Activated T-cell treated with anti-CD3 and anti-CD28 coated beads, Interleukin-2, amount 50 U/mL, for 48 hours (primary cell): ENCODE measurements around the gene ZMYND15.
"Not testable (repeated sequence)": the region's sequence is repeated elsewhere in the genome, so short reads cannot be mapped to it uniquely, and the experiment has no call there.

ENCODE experiments used
- DNase-seq, 2 experiments: peaks; one replicate each; pipeline ENCODE4 v3.0.0-alpha.2; 2020

Gene ZMYND15

GRCh38 chr17:4739122-4740024, at the start of gene ZMYND15, which contains the start of gene CXCL16:
TSS of gene ZMYND15 (plus strand) at chr17:4739833. CDS start at chr17:4740549, 716 bp downstream.
TSS of gene CXCL16 (minus strand) at chr17:4739928. CDS start at chr17:4739339, 589 bp downstream.
- DNase-seq, result peak; percentile 55 to 60

- DNase-seq, result not testable (repeated sequence)
Observed at GRCh38 chr17:4689872-4690271, 49.8 kb upstream of the ZMYND15 start.

- no peak for DNase-seq
Observed at GRCh38 chr17:4690745-4691144, 48.9 kb upstream of the ZMYND15 start.

GRCh38 chr17:4691686-4692085, 47.9 kb upstream of the ZMYND15 start:
- DNase-seq, result no peak

- no peak for DNase-seq
Observed at GRCh38 chr17:4693416-4693815, 46.2 kb upstream of the ZMYND15 start.

GRCh38 chr17:4696437-4696805, 43.2 kb upstream of the ZMYND15 start:
- DNase-seq, result no peak

- DNase-seq, result not testable (repeated sequence)
Observed at GRCh38 chr17:4699401-4700056, 40.1 kb upstream of the ZMYND15 start.

- DNase-seq, result no peak
Observed at GRCh38 chr17:4701116-4701515, 38.5 kb upstream of the ZMYND15 start.

GRCh38 chr17:4703330-4703691, 36.3 kb upstream of the ZMYND15 start:
- DNase-seq, result no peak

GRCh38 chr17:4704574-4704907, 35.1 kb upstream of the ZMYND15 start:
- DNase-seq, result peak in 1 of 2 experiments; percentile 48

- no peak for DNase-seq
Observed at GRCh38 chr17:4704991-4705390, 34.6 kb upstream of the ZMYND15 start.

- no peak for DNase-seq
Observed at GRCh38 chr17:4706121-4706520, 33.5 kb upstream of the ZMYND15 start.

GRCh38 chr17:4708436-4708835, 31.2 kb upstream of the ZMYND15 start:
- DNase-seq, result peak; percentile 70 to 75

- DNase-seq, result peak; percentile 98 to 99
Observed at GRCh38 chr17:4709794-4710692, 29.6 kb upstream of the ZMYND15 start, which contains the start of gene ARRB2. TSS of gene ARRB2 (plus strand) at chr17:4710632. CDS start at chr17:4710722, 90 bp downstream.

- peak; percentile 64 to 66 for DNase-seq
Observed at GRCh38 chr17:4710693-4711634, 28.7 kb upstream of the ZMYND15 start.

GRCh38 chr17:4711661-4712181, 27.9 kb upstream of the ZMYND15 start:
- DNase-seq, result no peak

GRCh38 chr17:4712526-4712925, 27.1 kb upstream of the ZMYND15 start:
- no peak for DNase-seq

GRCh38 chr17:4714340-4715062, 25.1 kb upstream of the ZMYND15 start:
- DNase-seq, result not testable (repeated sequence)

- peak; percentile 56 to 67 for DNase-seq
Observed at GRCh38 chr17:4715063-4715744, 24.4 kb upstream of the ZMYND15 start.

GRCh38 chr17:4716081-4716480, 23.6 kb upstream of the ZMYND15 start:
- DNase-seq, result no peak
